ENCODE data around the gene BAIAP2L1. TPM values are rescaled to one million over a fixed set of nuclear protein-coding genes. Genes with fewer than 3 reads are reported as not detected.

Gene BAIAP2L1
- total and polyA plus RNA-seq, 2 of the 8 experiments (the other 6 are each of a cell fraction or from before 2014, with no cell fraction given): 19.2 to 42.9 TPM

GRCh38 chr7:98280791-98281756, 119.8 kb downstream of the BAIAP2L1 start, which contains the start of gene BRI3:
Gene BRI3, plus strand, starts transcription at chr7:98281686. Its CDS starts 110 bp downstream, at chr7:98281796.
- no peak within 1 kb of the TSS for H3K14ac ChIP-seq (ENCODE audit: insufficient read length)
- H4K5ac ChIP-seq (ENCODE audit: insufficient read length, low read depth, low read length): peak within 1 kb of the TSS; percentile 62
- H3K4me3 ChIP-seq (ENCODE audit: extremely low read depth in 1 of 4, insufficient read depth in 2 of 4, low read depth in 3 of 4, low read length in 4 of 4): peak within 1 kb of the TSS; percentile 55 to 89 (median 69)
- ChIA-PET CTCF (ENCODE audit: partially characterized antibody) (interaction anchor here (1.2 kb wide), 1 partner anchor 15 kb away, joined by 3 read pairs; no protein-coding TSS in a partner anchor), POLR2A (ENCODE audit: partially characterized antibody) (interaction anchor here (0.9 to 2.0 kb wide), 2 partner anchors 13 to 30 kb away, joined by 3 to 8 read pairs; no protein-coding TSS in a partner anchor)
- 3% methylated on average over 27 of the region's 92 CpGs; no CpG with 5 or more reads in 1 of the 2 experiments for WGBS, 2 experiments (ENCODE audit: extremely low coverage in 1 of 2, insufficient coverage in 1 of 2, insufficient read length in 1 of 2, insufficient replicate concordance in 2 of 2, low coverage in 1 of 2, low lambda C conversion rate in 2 of 2, missing lambda C conversion rate in 1 of 2)
- peak within 1 kb of the TSS; percentile 9 for H3K56ac ChIP-seq (replicated peaks; ENCODE audit: insufficient read length, low read depth, low read length)
- FAIRE-seq: no peak
- peak within 1 kb of the TSS; percentile 51 to 73 (median 65) for H3K9ac ChIP-seq (replicated peaks in 1 of 4; ENCODE audit: extremely low read depth in 1 of 4, low read depth in 3 of 4, low read length in 3 of 4)
- H3K4ac ChIP-seq (replicated peaks; ENCODE audit: insufficient read length, low read depth, low read length): peak within 1 kb of the TSS; percentile 49
- H2BK20ac ChIP-seq (ENCODE audit: low read length): no peak within 1 kb of the TSS
- H4K8ac ChIP-seq (ENCODE audit: extremely low read depth, insufficient read depth, low read length): peak within 1 kb of the TSS; percentile 71
- peaks cover 6% of the 10 kb centered on the region for H3K79me1 ChIP-seq (ENCODE audit: low read depth, low read length)
- H2AFZ ChIP-seq (ENCODE audit: low read length): peak within 1 kb of the TSS; percentile 99; the same call in 1 of the 2 replicates
- H2BK120ac ChIP-seq (replicated peaks; ENCODE audit: low read depth, low read length): no peak within 1 kb of the TSS
- H3K23me2 ChIP-seq (ENCODE audit: low read depth, low read length): peaks cover 5% of the 10 kb centered on the region; the same call in 1 of the 2 replicates
- 0 out of 2 replicates have a peak within 1 kb of the TSS, but pooled peaks have one; percentile 39 for H2BK12ac ChIP-seq (ENCODE audit: low read depth, low read length)
- H2BK15ac ChIP-seq (ENCODE audit: low read length): no peak within 1 kb of the TSS
- peaks cover 22 to 26% of the 10 kb centered on the region in 2 experiments for H4K20me1 ChIP-seq (replicated peaks in 1 of 2; ENCODE audit: control insufficient read depth in 1 of 2, insufficient read depth in 2 of 2, low read length in 2 of 2)
- H3K9me3 ChIP-seq (ENCODE audit: insufficient read depth in 2 of 2, low read depth in 1 of 2, low read length in 1 of 2): no peaks in the 10 kb centered on the region
- H3K18ac ChIP-seq (ENCODE audit: extremely low read depth, low read length): peak within 1 kb of the TSS; percentile 1; the same call in 1 of the 2 replicates
- H4K91ac ChIP-seq (replicated peaks; ENCODE audit: insufficient read length, low read length): no peak within 1 kb of the TSS
- no peaks in the 10 kb centered on the region; a peak in 1 of 8 replicates for H3K36me3 ChIP-seq (ENCODE audit: control insufficient read depth in 2 of 4, insufficient read depth in 4 of 4, low read length in 3 of 4)
- H3K23ac ChIP-seq (ENCODE audit: insufficient read length): no peak within 1 kb of the TSS
- H3K4me2 ChIP-seq (ENCODE audit: insufficient read depth in 1 of 2, low read depth in 2 of 2, low read length in 2 of 2): peak within 1 kb of the TSS; percentile 87 to 93
- peaks cover 7 to 35% of the 10 kb centered on the region in 2 experiments for H3K79me2 ChIP-seq (ENCODE audit: control insufficient read depth in 1 of 2, insufficient read depth in 2 of 2, low read length in 2 of 2)
- no peak within 1 kb of the TSS for H2AK5ac ChIP-seq (ENCODE audit: low read depth, low read length)
- no peaks in the 10 kb centered on the region for H3K27me3 ChIP-seq (replicated peaks in 1 of 4; ENCODE audit: control insufficient read depth in 3 of 4, extremely low read depth in 1 of 4, insufficient read depth in 3 of 4, low read length in 3 of 4)
- H3K27ac ChIP-seq (ENCODE audit: low read depth, low read length): no peak within 1 kb of the TSS
- peaks cover 6 to 16% (median 11%) of the 10 kb centered on the region in 4 experiments; a peak in 6 of 7 replicates for H3K4me1 ChIP-seq (replicated peaks in 1 of 4; ENCODE audit: control insufficient read depth in 3 of 4, insufficient read depth in 4 of 4, low read length in 3 of 4)
- no peak within 1 kb of the TSS for H2BK5ac ChIP-seq (ENCODE audit: low read depth, low read length)
- peak; percentile 58 to 81 for DNase-seq (ENCODE audit: low read depth in 1 of 2, low spot score in 2 of 2)
- TF ChIP-seq SUZ12 (IDR thresholded peaks at IDR 0.05; ENCODE audit: low read length): no peak
- 0 out of 2 replicates have a peak, but pooled peaks have one; percentile 14 for TF ChIP-seq TEAD4 (IDR thresholded peaks at IDR 0.05; ENCODE audit: low read depth, low read length)
- TF ChIP-seq ZNF274 (IDR thresholded peaks at IDR 0.05; ENCODE audit: borderline replicate concordance, extremely low read depth, low read length): no peak
- TF ChIP-seq NANOG (IDR thresholded peaks at IDR 0.05; ENCODE audit: insufficient read depth, low read depth, low read length, poor library complexity, severe bottlenecking): no peak
- no peak for TF ChIP-seq RFX5 (IDR thresholded peaks at IDR 0.05; ENCODE audit: borderline replicate concordance, low read depth, low read length)
- TF ChIP-seq POLR2AphosphoS5 (IDR thresholded peaks at IDR 0.05; ENCODE audit: low read depth, low read length): peak; percentile 80
- TF ChIP-seq FOSL1 (IDR thresholded peaks at IDR 0.05; ENCODE audit: insufficient read depth, low read depth, low read length): no peak
- TF ChIP-seq USF2 (IDR thresholded peaks at IDR 0.05; ENCODE audit: low read length): peak; percentile 81
- peak; percentile 86; the same call in 1 of the 2 replicates for TF ChIP-seq RXRA (IDR thresholded peaks at IDR 0.05; ENCODE audit: insufficient read depth, low read depth, low read length)
